CD4-positive, alpha-beta T cell treated with Interleukin-6 at 100 ng/mL for 8 hours (primary cell): ENCODE measurements around the gene PRR18.
"Not testable (repeated sequence)": the region's sequence is repeated elsewhere in the genome, so short reads cannot be mapped to it uniquely, and the experiment has no call there.

Experiments
- DNase-seq: peaks from one replicate; pipeline ENCODE4 v3.0.0-alpha.2; 2020; ENCODE audit warnings: mixed read lengths, low spot score

The PRR18 gene, protein sequence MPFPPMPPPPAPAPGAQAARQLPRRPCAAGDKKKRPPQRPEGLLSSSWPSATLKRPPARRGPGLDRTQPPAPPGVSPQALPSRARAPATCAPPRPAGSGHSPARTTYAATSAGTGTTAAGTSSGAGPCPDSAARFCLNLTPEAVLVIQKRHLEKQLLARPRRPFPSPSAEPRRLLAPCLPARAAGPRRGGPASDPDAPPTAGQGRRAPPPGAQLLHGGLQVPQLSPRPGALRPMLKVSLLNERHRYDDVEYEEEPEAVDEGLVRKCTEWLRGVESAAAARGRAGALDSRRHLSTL

DNA sequence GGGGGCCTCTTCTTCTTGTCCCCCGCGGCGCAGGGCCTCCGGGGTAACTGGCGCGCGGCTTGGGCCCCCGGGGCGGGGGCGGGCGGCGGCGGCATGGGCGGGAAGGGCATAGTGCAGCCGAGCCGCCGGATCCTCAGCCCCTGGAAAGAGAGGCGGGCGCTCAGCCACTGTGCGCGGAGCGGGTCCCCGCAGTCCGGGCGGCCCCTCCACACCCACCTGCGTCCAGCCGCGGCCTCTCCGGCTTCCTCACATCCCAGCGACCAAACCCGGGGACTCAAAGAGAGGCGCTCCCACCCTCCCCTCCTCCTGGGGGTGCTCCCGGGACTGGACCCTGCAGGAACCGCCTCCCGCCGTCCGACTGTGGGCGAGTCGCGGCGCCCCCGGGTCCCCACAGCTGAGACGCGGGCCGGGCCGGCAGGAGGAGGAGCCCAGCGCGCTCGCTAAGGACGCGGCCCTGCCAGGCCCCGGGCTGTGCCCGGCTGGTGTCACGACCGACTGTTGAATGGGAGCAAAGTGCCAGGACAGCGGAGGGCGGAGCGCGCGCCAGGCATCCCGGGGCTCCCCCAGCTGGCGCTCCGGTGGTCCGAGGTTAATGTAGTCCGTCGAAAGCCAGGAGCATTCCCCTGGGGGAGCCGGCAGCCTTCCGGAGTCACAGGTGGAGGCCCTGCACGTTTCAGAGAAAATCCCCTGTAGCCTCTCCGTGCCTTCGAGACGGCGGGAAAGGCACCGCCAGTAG, at the start of gene PRR18:
Gene PRR18 (minus strand): TSS at position 360 of the 736 bp plus-strand sequence. CDS start 250 bp downstream, at position 110.
- DNase-seq, result no peak

DNA sequence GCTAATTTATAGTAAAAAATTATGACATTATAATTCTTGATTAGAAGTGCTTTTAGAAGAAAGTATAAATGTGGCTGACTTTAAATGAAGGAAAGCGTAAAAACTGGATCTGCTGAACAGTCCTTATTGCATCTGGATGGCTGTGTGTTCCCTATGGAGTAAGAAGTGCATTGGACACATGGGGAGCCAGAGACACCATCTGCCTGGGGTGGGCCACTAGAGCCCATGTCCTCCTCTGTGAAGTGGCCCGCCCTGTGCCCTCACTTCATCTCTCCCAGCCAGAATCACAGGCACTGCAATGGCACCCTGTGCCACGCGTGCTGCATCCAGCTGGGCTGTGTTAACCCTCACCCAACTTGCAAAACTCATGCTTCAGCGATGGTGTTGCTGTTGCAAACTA, 47.4 kb upstream of the PRR18 start:
- DNase-seq, result no peak

DNA sequence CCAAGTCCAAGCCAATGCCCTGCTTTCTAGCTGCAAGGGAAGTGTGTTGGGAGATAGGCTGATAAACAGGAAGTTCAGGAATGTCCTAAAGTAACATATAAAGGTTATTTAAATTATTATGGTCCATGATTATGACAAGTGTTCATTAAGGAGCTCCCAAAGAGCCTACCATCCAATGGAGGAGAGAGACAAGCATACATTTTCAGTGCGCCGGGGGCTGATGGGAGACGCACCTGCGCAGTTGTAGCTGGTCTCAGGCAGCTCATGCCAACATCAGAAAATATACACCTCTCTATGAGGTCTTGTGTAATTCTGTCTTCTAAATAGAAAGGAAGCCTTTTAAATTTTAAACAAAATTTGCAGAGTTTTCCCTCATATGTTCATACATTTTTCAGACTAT, 46.8 kb upstream of the PRR18 start:
- no peak for DNase-seq

DNA sequence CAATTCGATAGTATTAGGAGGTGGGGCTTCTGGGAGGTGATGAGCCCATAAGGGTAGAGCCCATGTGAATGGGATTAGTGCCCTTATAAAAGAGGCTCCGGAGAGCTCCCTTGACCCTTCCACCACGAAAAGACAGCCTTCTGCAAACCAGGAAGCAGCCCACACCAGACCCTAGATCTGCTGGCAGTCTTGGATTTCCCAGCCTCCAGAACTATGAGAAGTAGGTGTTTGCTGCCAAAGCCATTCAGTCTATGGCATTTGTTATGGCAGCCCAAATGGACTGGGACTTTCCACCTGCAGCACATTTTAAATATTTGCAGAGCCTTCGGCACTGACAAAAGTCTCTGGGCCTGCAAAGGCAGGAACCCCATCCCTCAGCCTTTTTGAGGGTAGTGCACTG, 46.0 kb upstream of the PRR18 start:
- no peak for DNase-seq

DNA sequence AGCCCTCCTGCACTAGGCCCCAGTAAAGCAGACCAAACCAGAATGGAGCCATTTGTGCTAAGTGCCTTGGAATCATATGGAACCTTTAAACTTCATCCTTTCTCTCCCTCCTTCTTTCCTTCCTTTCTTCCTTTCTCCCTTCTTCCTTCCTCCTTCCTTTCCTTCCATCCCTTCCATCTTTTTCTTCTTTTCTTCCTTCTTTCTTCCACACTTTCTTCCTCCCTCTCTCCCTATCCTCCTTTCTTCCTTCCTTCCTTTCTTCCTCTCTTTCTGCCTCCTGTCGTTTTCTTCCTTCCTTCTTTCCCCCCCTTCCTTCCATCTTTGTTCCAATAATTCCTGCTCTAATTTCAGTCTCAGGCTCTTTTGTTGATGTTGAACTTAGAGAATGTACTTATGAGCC, 45.3 kb upstream of the PRR18 start:
- DNase-seq, result no peak

DNA sequence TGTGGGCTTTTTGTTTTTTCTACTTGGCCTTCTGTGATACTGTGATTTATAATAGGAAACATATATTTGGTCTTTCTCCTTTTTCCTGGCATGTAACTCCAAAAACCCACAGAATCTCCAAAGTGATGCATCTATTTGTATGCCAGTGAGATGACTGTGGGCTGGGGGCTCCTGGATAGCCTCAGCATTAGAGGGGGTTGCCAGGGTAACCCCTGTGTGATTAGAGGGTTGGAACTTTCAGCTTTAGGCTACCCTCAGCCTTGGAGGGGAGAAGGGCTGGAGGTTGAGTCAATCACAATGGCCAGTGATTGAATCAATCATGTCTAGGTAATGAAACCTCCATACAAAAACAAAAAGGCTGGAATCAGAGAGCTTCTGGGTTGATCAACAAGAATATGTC, 44.7 kb upstream of the PRR18 start:
- no peak for DNase-seq

DNA sequence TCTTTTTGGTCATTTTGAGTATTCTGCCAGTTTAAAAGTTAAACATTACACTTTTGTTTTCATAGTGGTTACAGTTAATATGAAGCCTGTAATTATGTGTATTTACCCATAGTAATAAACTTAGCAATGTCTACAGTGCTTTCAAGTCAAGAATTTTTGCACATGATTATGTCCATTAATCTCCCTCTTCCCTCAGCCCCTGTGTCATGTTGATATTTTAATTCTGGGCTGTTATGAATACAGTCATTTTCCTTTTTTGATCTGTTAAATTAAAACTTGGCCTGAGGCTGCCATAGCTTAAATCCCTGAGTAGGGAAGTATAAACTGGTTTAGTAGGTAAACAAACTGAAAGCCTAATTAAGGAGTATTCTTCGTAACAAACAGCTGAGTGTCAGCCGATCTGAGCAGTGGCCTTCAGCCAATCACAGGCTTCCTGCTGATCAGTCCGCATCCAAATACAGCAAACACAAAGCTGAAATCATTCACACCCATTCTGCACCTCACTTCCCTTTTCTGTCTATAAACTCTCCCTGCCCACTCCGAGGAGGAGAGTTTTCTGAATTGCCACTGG, 43.6 kb upstream of the PRR18 start:
- DNase-seq, result no peak

DNA sequence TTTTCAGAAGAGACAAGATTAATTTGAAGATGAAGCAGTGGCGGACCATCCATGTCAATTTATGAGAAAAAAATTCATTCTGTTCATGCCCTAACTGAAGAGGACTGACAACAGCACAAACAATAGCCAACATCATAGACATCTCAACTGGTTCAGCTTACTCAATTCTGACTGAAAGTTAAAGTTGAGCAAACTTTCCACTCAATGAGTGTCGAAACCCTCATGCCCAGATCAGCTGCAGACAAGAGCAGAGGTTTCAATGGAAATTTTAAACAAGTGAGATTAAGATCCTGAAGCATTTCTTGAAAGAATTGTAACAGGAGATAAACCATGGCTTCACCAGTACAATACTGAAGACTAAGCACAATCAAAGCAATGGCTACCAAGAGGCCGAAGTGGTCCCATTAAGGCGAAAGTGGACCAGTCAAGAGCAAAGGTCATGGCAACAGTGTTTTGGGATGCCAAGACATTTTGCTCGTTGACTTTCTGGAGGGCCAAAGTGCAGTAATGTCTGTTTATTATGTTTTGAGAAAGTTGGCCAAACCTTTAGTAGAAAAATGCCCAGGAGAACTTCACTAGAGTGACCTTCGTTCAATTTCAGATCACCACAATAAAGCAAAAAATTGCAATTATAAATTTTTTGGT, 40.2 kb upstream of the PRR18 start:
- DNase-seq, result no peak

DNA sequence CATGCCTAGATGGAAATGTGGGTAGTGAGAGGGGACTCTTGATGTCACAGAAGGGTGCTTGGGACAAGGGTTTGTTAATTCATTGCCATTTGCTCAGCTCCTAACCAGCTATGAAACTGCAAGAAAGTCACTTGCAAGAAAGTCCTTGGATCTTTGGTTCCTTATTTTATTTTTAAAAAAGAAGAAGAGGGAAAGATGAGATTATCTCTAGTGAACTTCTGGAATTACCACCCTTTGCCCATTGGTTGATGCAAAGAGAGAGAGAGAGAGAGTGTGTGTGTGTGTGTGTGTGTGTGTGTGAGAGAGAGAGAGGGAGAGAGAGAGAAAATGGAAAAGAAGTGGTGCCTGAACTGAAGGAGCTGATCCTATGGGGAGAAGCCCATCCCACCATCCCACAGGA, 38.8 kb upstream of the PRR18 start:
- no peak for DNase-seq

DNA sequence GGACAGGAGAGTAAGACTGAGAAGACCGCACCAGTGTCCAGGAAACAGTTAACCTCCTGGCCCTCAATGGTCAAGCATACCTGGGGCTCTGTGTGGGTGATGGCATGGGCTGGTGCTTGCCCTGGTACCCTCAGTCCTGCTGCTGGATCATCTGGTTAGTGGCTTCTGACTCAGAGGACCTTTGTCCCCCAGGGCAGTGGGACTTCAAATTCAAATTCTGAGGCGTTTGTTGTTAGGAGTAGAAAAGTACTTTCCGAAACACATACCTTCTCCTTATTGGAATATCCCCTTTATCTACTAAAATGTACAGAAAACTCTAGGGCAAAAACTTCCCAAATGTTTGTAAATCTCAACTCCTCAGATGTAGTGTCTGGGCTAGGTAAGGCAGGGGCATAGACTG, 38.3 kb upstream of the PRR18 start:
- no peak for DNase-seq

DNA sequence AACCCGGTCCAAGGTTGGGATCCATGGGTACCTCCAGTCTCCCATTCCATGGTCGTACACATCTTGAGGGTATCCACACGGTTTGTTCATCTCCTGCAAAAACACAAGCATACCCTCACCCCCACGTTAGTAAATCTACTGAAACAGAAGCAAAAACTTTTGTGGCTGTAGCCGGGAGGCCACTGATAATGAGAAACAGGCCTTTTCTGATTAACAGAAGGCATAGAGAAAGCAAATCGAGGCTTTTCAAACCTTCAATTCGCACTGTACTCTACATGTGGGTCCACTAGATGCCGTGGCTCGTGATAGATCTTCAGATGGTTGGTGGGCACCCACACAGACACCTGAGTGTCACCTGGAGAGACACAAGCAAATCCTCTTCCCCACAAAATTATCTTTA, 37.5 kb upstream of the PRR18 start:
- not testable (repeated sequence) for DNase-seq

DNA sequence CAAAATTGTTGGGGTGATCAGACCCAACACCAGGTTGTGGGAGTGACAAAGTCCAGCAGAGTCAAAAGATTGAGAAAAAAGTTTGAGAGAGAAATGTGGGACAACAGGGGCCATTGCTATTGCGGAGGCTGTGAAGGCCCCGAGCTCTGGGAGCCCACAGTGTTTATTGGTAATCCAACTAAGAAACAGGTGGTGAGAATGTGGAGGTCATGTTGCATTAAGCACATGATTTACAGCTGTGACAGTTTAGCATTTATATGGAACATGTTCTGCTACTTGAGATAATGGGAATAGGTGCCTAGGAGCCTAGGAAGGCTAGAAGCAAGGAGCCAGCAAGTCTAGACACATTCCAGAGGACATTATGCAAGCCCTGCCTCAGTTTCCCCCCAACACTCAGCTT, 36.7 kb upstream of the PRR18 start:
- not testable (repeated sequence) for DNase-seq

DNA sequence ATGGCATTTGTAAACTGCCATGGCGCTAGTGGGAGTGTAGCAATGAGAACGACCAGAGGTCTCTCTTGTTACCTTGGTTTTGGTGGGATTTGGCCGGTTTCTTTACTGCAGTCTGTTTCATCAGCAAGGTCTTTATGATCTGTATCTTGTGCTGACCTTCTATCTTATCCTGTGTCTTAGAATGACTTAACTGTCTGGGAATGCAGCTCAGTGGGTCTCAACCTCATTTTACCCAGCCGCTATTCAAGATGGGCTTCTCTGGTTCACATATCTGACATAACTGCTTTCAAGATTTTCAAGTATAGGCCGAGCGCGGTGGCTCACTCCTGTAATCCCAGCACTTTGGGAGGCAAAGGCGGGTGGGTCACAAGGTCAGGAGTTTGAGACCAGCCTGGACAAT, 36.0 kb upstream of the PRR18 start:
- no peak for DNase-seq

DNA sequence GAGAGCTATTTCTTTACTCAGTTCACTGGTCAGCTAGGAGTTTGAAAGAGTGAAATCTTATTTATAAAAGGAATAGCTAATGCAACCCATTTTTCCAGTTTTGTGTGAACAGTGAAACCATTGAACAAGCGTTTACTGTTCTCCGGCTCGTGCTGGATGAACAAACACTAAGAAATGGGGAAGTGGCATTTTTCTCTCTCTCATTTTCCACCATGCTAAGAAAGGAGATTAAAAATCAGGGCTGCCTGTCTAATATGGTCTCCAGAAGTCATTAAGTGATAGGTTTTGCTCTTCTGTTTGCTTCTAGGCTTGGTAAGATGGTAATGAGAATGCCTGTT, 34.9 kb upstream of the PRR18 start:
- no peak for DNase-seq

DNA sequence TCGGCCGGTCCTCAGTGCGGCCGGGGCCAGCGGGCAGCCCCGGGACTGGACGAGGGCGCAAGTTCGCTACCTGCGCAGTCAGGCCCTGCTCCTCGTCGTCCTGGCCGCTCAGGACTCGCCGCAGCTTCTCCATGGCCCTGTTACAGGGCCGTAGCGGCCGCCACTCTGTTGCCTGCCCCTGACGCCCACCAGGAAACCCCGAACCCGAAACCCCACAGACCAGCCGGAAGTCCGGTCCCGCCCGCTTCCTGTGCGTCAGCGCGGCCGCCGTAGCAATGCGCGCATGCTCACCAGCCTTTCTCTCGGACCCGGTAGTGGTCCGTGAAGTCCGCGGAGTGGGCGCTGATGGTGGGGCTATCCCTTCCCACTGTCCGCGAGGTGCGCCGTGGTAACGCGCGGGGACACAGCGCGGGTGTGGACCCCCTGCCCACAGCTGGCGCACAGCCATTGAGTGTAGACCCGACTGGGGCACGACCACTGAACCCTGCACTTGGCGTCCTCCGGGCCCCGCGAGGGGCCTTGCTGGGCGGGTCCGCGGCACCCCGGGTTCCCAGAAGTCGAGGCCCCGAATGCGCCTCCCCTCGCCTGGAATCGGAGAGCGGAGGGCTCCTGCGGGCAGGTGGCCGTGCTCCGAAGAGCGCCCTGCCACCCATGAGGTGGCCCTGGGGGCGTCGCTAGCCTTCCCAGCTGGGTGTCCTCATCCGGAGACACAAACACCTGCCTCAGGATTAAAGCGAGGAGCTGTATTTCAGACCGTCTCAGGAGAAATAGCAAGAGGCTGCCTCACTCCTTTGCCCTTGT, 34.4 kb upstream of the PRR18 start, which contains the start of gene SFT2D1:
Gene SFT2D1 (minus strand): TSS at position 197 of the 801 bp plus-strand sequence. CDS start 64 bp downstream, at position 133.
- DNase-seq, result peak; percentile 73

DNA sequence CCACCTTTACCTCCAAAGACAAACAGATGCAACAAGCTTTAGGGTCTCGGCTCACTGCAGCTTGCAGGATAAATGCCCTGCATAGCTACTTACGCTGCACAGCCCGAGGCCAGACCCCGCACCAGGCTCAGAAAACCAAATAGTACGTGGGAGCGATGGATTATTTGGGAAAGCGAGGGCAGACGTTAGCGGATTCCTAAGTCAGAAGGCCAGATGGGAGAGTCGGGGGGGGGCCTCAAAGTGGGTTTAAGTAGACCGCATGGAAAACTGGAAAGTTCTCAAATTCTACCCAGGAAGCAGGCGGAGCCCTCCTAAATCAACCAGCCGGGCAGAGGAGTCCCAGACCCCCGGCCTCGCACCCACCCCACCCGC, 33.8 kb upstream of the PRR18 start:
- DNase-seq, result no peak

DNA sequence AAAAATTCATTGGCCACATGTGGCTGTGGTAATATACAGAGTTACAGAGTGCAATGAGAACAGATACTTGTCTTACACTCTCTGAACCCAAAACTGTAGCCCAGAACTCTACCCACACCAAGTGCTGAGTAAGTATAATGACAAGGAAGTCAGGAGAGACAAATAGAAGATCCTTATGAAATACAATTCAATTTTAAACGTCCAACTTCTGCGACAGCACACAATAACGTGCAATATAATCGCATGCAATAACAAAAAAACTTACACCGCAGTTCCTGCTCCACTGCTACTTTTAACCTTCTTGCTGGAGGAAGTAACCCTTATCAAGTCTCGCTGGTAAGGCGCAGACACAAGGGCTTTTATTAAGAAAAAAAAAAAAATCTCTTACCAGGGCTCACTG, 33.3 kb upstream of the PRR18 start:
- DNase-seq, result no peak

DNA sequence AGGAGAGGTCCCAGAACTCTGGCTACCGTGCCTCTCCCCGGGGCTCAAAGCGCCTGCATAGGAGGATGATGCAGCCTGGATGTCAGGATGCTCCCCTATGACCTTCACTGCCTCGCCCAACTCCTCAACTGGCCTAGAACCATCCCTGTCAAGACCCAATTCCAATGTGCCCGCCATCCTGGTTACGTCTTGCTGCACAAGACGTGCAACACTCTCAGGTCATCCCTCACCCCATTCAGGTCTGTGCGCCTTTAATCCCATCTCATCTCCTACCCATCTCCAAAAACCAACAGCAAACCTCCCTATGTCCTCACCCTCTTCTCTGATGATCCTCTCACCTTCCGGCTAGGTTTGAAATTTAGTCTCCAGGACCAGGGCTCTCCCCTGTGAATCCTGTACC, 30.7 kb upstream of the PRR18 start:
- no peak for DNase-seq

DNA sequence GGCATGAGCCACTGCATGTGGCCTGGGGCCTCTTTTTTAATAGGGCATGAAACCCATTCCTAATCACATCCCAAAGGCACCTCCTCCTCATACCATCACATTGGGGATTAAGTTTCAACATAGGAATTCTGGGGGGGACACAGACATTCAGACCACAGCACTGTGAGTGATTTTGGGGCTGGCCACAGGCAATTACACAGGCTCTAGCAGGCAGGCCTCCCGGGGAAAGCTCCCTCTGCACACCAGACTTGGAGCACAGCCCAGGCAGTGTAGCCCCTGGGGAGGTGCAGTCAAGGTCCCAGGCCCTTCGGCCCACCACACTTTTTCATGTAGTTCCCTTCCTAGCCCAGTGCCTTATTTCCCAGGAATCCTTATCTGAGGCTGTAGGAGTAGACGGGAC, 28.7 kb upstream of the PRR18 start:
- DNase-seq, result no peak

DNA sequence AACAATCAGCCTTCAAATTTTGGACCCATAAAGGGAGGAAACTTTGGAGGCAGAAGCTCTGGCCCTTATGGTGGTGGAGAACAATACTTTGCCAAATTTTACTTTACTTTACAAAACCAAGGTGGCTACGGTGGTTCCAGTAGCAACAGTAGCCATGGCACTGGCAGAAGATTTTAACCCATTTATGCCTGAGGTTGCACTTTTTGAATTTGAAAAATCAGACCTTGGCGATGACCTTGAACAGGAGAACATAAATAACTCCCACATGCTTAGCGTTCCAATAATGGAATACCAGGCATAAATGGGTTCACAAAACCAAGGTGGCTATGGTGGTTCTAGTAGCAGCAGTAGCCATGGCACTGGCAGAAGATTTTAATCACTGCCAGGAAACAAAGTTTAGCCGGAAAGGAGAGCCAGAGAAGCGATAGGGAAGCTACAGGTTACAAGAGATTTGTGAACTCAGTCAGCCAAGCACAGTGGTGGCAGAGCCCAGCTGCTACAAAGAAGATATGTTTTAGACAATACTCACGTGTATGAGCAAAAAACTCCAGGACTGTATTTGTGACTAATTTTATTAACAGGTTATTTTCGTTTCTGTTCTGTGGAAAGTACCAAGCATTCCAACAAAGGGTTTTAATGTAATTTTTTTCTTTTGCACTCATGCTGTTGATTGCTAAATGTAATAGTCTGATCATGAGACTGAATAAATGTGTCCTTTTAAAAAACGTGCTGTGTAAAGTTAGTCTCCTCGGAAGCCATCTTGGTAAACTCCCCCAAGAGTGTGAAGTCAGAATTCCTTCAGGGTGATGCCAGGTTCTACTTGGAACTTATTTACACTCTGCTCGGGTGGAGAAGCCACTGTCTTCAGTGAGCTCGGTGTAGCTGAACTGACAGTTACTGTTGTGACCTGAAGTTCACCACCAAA, 27.4 kb upstream of the PRR18 start:
- DNase-seq, result no peak

DNA sequence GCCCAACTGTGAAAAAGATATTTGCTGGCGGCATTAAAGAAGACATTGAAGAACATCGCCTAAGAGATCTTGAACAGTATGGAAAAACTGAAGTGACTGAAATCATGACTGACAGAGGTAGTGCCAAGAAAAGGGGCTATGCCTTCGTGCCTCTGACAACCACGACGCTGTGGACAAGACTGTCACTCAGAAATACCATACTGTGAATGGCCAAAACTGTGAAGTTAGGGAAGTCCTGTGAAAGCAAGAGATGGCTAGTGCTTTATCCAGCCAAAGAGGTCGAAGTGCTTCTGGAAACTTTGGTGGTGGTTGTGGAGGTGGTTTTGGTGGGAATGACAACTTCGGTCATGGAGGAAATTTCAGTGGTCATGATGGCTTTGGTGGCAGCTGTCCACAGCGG, 26.7 kb upstream of the PRR18 start:
- DNase-seq, result no peak
